GM21526 (cell line): ENCODE results near the gene WDR5.

ENCODE experiments used
- ATAC-seq: cut with Tn5 transposase; IDR thresholded peaks from one replicate; pipeline ENCODE4 v1.9.1; 2021; ENCODE audit warnings: moderate library complexity; ENCODE audit not compliant: unreplicated experiment, low FRiP score

Gene WDR5

GRCh38 chr9:134131471-134132207 lies 4.2 kb upstream of the WDR5 start:
- no peak for ATAC-seq

GRCh38 chr9:134132208-134132870 lies 3.5 kb upstream of the WDR5 start:
- no peak for ATAC-seq

- no peak for ATAC-seq
These were observed 936 bp upstream of the WDR5 start for GRCh38 chr9:134134949-134135342.

- ATAC-seq, result peak; percentile 12
These were observed 475 bp downstream of the WDR5 start for GRCh38 chr9:134136118-134136995.

- ATAC-seq, result no peak
These were observed 1.1 kb downstream of the WDR5 start for GRCh38 chr9:134136996-134137299.

GRCh38 chr9:134138292-134138691 lies 2.4 kb downstream of the WDR5 start:
- no peak for ATAC-seq

- no peak for ATAC-seq
These were observed 3.2 kb downstream of the WDR5 start for GRCh38 chr9:134139081-134139480.

- no peak for ATAC-seq
These were observed 6.0 kb downstream of the WDR5 start for GRCh38 chr9:134141906-134142305.

GRCh38 chr9:134144801-134145200 lies 8.9 kb downstream of the WDR5 start:
- ATAC-seq, result no peak

- no peak for ATAC-seq
These were observed 9.4 kb downstream of the WDR5 start for GRCh38 chr9:134145262-134145661.

- ATAC-seq, result no peak
These were observed 11.1 kb downstream of the WDR5 start for GRCh38 chr9:134146774-134147493.

- ATAC-seq, result no peak
These were observed 13.5 kb downstream of the WDR5 start for GRCh38 chr9:134149380-134149779.

GRCh38 chr9:134150557-134151214 lies 14.8 kb downstream of the WDR5 start:
- no peak for ATAC-seq

- no peak for ATAC-seq
These were observed 16.2 kb downstream of the WDR5 start for GRCh38 chr9:134152022-134152448.

GRCh38 chr9:134152488-134152887 lies 16.6 kb downstream of the WDR5 start:
- ATAC-seq, result no peak

- no peak for ATAC-seq
These were observed 17.6 kb downstream of the WDR5 start for GRCh38 chr9:134153450-134153849.

- ATAC-seq, result no peak
These were observed 18.4 kb downstream of the WDR5 start for GRCh38 chr9:134154262-134154701.

- no peak for ATAC-seq
These were observed 20.0 kb downstream of the WDR5 start for GRCh38 chr9:134155812-134156377.

- no peak for ATAC-seq
These were observed 20.9 kb downstream of the WDR5 start for GRCh38 chr9:134156564-134157377.
